HEK293 (cell line): ENCODE measurements around the gene ZNF423.

ENCODE experiments used
- HOXC10 ChIP-seq: sonication (generic); formaldehyde crosslinking; IDR thresholded peaks from 2 replicates; pipeline ENCODE4 v1.8.1; 2023; ENCODE audit warnings: mild to moderate bottlenecking, missing genetic modification reagents
- ZNF324 ChIP-seq: fragments of 450-650 bp; formaldehyde crosslinking; IDR thresholded peaks from 2 replicates; pipeline ENCODE4 v1.5.1; 2016; ENCODE audit warnings: missing biosample characterization, missing genetic modification characterization
- ZNF416 ChIP-seq: fragments of 450-650 bp; formaldehyde crosslinking; IDR thresholded peaks from 2 replicates; pipeline ENCODE4 v1.5.1; 2016; ENCODE audit warnings: missing biosample characterization, missing genetic modification characterization
- TF ChIP-seq, protein P1 (sequence below): fragments of 450-650 bp; formaldehyde crosslinking; IDR thresholded peaks from 2 replicates; pipeline ENCODE4 v1.5.1; 2016; ENCODE audit warnings: missing biosample characterization, missing genetic modification characterization

GRCh38 chr16:49779979-49780378 lies 75.9 kb downstream of the ZNF423 start:
- TF ChIP-seq, protein P1, sequence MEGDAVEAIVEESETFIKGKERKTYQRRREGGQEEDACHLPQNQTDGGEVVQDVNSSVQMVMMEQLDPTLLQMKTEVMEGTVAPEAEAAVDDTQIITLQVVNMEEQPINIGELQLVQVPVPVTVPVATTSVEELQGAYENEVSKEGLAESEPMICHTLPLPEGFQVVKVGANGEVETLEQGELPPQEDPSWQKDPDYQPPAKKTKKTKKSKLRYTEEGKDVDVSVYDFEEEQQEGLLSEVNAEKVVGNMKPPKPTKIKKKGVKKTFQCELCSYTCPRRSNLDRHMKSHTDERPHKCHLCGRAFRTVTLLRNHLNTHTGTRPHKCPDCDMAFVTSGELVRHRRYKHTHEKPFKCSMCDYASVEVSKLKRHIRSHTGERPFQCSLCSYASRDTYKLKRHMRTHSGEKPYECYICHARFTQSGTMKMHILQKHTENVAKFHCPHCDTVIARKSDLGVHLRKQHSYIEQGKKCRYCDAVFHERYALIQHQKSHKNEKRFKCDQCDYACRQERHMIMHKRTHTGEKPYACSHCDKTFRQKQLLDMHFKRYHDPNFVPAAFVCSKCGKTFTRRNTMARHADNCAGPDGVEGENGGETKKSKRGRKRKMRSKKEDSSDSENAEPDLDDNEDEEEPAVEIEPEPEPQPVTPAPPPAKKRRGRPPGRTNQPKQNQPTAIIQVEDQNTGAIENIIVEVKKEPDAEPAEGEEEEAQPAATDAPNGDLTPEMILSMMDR (tag by site-specific recombination), result no peak
- TF ChIP-seq ZNF324 (tag by site-specific recombination), result no peak
- TF ChIP-seq ZNF416 (tag by site-specific recombination), result no peak
- no peak for TF ChIP-seq HOXC10 (CRISPR knock-in tag)
